Prostate gland (tissue), 2 donors: ENCODE data around the gene IQCM. TPM values are rescaled to one million over a fixed set of nuclear protein-coding genes. Genes with fewer than 3 reads are reported as not detected.

Experiments
- DNase-seq: peaks from one replicate; pipeline ENCODE4 v3.0.0-alpha.2; 2019; ENCODE audit warnings: low spot score
- H3K27ac ChIP-seq, 2 donors: fragments of 200-600 bp; sonication (generic); 2 replicates each; pipeline ENCODE4 v1.5.1; 2017 to 2019
- H3K27me3 ChIP-seq: fragments of 200-600 bp; sonication (generic); replicated peaks from 2 replicates; pipeline ENCODE4 v1.5.1; 2019; ENCODE audit not compliant: insufficient read depth
- H3K36me3 ChIP-seq, 2 donors: fragments of 200-600 bp; sonication (generic); 1 replicate in 1 of 2; 2 replicates in 1 of 2; pipeline versions ENCODE4 v1.5.1 to v1.8.1; 2017 to 2019
- H3K4me1 ChIP-seq: fragments of 200-600 bp; sonication (generic); replicated peaks from 2 replicates; pipeline ENCODE4 v1.5.1; 2019
- H3K4me3 ChIP-seq, 2 donors: fragments of 200-600 bp; sonication (generic); 2 replicates each; pipeline ENCODE4 v1.5.1; 2017 to 2019
- H3K9me3 ChIP-seq: fragments of 200-600 bp; sonication (generic); 2 replicates; pipeline ENCODE4 v1.5.1; 2017
- CTCF ChIP-seq, 4 experiments: fragments of 200-600 bp in 2 of 4; fragments of 450-650 bp in 2 of 4; sonication (generic) in 2 of 4; IDR thresholded peaks; 1 replicate in 3 of 4; 2 replicates in 1 of 4; pipeline ENCODE4 v1.5.1; 2016 to 2019; ENCODE audit warnings: antibody characterized with exemption in 4 of 4, mild to moderate bottlenecking in 2 of 4, moderate library complexity in 2 of 4
- POLR2A ChIP-seq: fragments of 450-650 bp; IDR thresholded peaks from one replicate; pipeline ENCODE4 v1.6.1; 2016; ENCODE audit warnings: antibody characterized with exemption, mild to moderate bottlenecking
- POLR2AphosphoS5 ChIP-seq: sonication (generic); formaldehyde crosslinking; IDR thresholded peaks from one replicate; pipeline ENCODE4 v1.6.1; 2017; ENCODE audit warnings: antibody characterized with exemption
- WGBS: methylation state at CpG from one replicate; pipeline ENCODE4 v1.1.5; 2018; 5-methylcytosine and 5-hydroxymethylcytosine counted together
- intact Hi-C: fragments of 100-400 bp; cut with DNase I; formaldehyde crosslinking; loops from one replicate; pipeline ENCODE4 v1.14.2; 2022
- total RNA-seq, 2 donors: library from RNA; depleted of rRNA; stranded (reverse); fragments of >200 nt; gene quantifications; one replicate each; pipeline ENCODE4 v1.1.0, GENCODE V29; 2016

Gene IQCM
- total RNA-seq, 2 donors from 2014 or later, result not detected

- Histone ChIP-seq H3K27ac (no peak overlapping the region), H3K36me3 (no peaks in the 10 kb centered on the region), H3K4me3 (no peak overlapping the region), H3K9me3 (no peaks in the 10 kb centered on the region), H3K4me1 (no peaks in the 10 kb centered on the region), H3K27me3 (no peaks in the 10 kb centered on the region)
- intact Hi-C loops, result no loop called here
- no peak for DNase-seq
- WGBS, result 59% methylated on average over 3 of the region's 3 CpGs
- no peak for TF ChIP-seq POLR2A
- TF ChIP-seq POLR2AphosphoS5, result no peak
- no peak for TF ChIP-seq CTCF (IDR thresholded peaks at IDR 0.05)
Measured at GRCh38 chr4:149630064-149630463, 185.6 kb downstream of the IQCM start.

- intact Hi-C loops, result no loop called here
- TF ChIP-seq POLR2A, result no peak
- no peak for TF ChIP-seq CTCF (IDR thresholded peaks at IDR 0.05)
- no peak for TF ChIP-seq POLR2AphosphoS5
- H3K4me3 ChIP-seq, result no peak overlapping the region
- H3K27ac ChIP-seq, result no peak overlapping the region
- DNase-seq, result no peak
- no peaks in the 10 kb centered on the region for H3K4me1 ChIP-seq
- H3K27me3 ChIP-seq, result no peaks in the 10 kb centered on the region
- H3K36me3 ChIP-seq, result no peaks in the 10 kb centered on the region
- no peaks in the 10 kb centered on the region for H3K9me3 ChIP-seq
- WGBS, result 100% methylated on average over 1 of the region's 1 CpG
Measured at GRCh38 chr4:149605601-149606378, 209.9 kb downstream of the IQCM start.

- intact Hi-C loops, result no loop called here
- no peak overlapping the region for H3K27ac ChIP-seq
- no peaks in the 10 kb centered on the region for H3K9me3 ChIP-seq
- no peak for DNase-seq
- H3K27me3 ChIP-seq, result no peaks in the 10 kb centered on the region
- H3K4me1 ChIP-seq, result no peaks in the 10 kb centered on the region
- H3K4me3 ChIP-seq, result no peak overlapping the region
- no peak for TF ChIP-seq CTCF (IDR thresholded peaks at IDR 0.05)
- no peak for TF ChIP-seq POLR2A
- TF ChIP-seq POLR2AphosphoS5, result no peak
- no peaks in the 10 kb centered on the region for H3K36me3 ChIP-seq
Measured at GRCh38 chr4:149604827-149605226, 210.8 kb downstream of the IQCM start.

GRCh38 chr4:149595500-149595899 is 220.1 kb downstream of the IQCM start:
- Histone ChIP-seq H3K4me3 (no peak overlapping the region), H3K4me1 (no peaks in the 10 kb centered on the region), H3K36me3 (no peaks in the 10 kb centered on the region), H3K27ac (no peak overlapping the region), H3K27me3 (no peaks in the 10 kb centered on the region), H3K9me3 (no peaks in the 10 kb centered on the region)
- intact Hi-C loops, result no loop called here
- WGBS, result 74% methylated on average over 2 of the region's 2 CpGs
- TF ChIP-seq POLR2A, result no peak
- no peak for TF ChIP-seq POLR2AphosphoS5
- TF ChIP-seq CTCF (IDR thresholded peaks at IDR 0.05), result no peak
- no peak for DNase-seq

GRCh38 chr4:149589826-149590225 is 225.8 kb downstream of the IQCM start:
- Histone ChIP-seq H3K27ac (no peak overlapping the region), H3K9me3 (no peaks in the 10 kb centered on the region), H3K4me3 (no peak overlapping the region), H3K27me3 (no peaks in the 10 kb centered on the region), H3K4me1 (no peaks in the 10 kb centered on the region), H3K36me3 (no peaks in the 10 kb centered on the region)
- TF ChIP-seq POLR2A (no peak), POLR2AphosphoS5 (no peak), CTCF (IDR thresholded peaks at IDR 0.05) (no peak)
- 55% methylated on average over 1 of the region's 1 CpG for WGBS
- DNase-seq, result no peak
- intact Hi-C loops, result no loop called here
